Measurements from ENCODE around the gene GPR137. TPM values are rescaled to one million over a fixed set of nuclear protein-coding genes. Genes with fewer than 3 reads are reported as not detected.

Gene GPR137
- total RNA-seq, 1 donor: 18.5 TPM

DNA sequence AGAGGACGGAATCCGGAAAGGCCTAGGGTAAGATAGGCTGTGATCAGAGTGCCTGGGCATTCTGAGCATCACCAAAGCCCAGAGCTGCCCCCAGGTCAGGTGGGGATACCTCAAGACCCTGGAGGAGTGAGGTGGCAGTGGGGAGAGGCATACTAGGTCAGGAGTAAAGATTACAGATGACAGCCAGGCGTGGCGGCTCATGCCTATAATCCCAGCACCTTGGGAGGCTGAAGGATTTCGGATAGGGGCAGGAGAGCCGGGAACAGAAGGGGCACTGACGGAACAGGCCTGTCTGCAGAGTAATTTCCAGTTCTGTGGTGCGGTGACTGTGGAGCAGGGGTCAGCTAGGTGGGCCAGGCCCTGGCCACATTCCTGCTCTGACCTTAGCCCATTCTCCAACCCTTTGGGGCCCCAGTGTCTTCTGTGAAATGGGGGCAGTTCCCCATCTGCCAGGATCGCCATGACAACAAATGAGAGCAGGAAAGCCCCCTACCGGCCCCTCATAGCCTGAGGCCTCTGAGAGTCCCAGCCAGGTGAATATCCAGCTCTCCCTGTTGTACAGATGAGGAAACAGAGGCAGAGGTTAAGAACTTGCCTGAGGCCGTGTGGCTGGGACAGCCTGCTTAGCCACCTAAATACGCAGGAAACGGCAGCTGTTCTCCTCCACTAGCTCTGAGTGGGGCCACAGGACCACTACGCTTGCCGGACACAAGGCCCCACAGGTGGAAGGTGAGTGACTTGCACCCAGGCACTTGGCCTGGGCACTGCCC is 10.4 kb upstream of the GPR137 start:
- Histone ChIP-seq H3K4me1 (ENCODE audit: insufficient read depth, low read length) (peaks cover 14% of the 10 kb centered on the region), H4K20me1 (ENCODE audit: insufficient read depth, low read length) (no peaks in the 10 kb centered on the region), H3K27me3 (ENCODE audit: insufficient read depth, low read length) (no peaks in the 10 kb centered on the region), H3K27ac (ENCODE audit: low read depth, low read length) (no peak overlapping the region), H3K9me3 (ENCODE audit: low read depth, low read length) (no peaks in the 10 kb centered on the region), H3K36me3 (ENCODE audit: insufficient read depth, low read length) (peaks cover 15% of the 10 kb centered on the region), H3K4me2 (ENCODE audit: insufficient read depth, low read length) (no peak overlapping the region), H3K79me2 (ENCODE audit: insufficient read depth, low read length) (peaks cover 5% of the 10 kb centered on the region), H2AFZ (ENCODE audit: low read length) (no peak overlapping the region), H3K4me3 (ENCODE audit: insufficient read depth, low read length) (no peak overlapping the region)
- TF ChIP-seq, protein P1, sequence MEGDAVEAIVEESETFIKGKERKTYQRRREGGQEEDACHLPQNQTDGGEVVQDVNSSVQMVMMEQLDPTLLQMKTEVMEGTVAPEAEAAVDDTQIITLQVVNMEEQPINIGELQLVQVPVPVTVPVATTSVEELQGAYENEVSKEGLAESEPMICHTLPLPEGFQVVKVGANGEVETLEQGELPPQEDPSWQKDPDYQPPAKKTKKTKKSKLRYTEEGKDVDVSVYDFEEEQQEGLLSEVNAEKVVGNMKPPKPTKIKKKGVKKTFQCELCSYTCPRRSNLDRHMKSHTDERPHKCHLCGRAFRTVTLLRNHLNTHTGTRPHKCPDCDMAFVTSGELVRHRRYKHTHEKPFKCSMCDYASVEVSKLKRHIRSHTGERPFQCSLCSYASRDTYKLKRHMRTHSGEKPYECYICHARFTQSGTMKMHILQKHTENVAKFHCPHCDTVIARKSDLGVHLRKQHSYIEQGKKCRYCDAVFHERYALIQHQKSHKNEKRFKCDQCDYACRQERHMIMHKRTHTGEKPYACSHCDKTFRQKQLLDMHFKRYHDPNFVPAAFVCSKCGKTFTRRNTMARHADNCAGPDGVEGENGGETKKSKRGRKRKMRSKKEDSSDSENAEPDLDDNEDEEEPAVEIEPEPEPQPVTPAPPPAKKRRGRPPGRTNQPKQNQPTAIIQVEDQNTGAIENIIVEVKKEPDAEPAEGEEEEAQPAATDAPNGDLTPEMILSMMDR (IDR thresholded peaks at IDR 0.05; ENCODE audit: extremely low read depth, low read depth, low read length): no peak
- no peak for DNase-seq (ENCODE audit: insufficient read length, low spot score, missing footprints)

DNA sequence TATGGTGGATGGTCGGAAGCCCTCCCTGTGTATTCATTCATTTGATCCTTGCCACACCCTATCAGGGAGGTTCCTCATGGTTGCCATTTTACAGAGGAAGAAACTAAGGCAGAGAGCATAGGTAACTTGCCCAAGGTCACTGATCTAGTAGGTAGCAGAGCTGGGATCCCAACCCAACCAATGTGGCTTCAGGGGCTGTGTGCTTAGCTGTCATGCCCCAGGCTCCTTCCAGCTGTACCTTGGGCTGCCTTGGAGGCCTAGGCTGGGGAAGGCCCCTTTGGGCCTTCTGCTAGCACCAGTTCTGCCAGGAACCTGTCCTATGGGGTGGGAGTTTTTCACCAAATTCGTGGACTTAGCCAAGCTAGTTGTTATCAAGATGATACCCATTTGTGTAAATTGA is 9.8 kb upstream of the GPR137 start:
- Histone ChIP-seq H3K4me2 (ENCODE audit: insufficient read depth, low read length) (no peak overlapping the region), H3K27ac (ENCODE audit: low read depth, low read length) (no peak overlapping the region), H3K27me3 (ENCODE audit: insufficient read depth, low read length) (no peaks in the 10 kb centered on the region), H4K20me1 (ENCODE audit: insufficient read depth, low read length) (no peaks in the 10 kb centered on the region), H3K36me3 (ENCODE audit: insufficient read depth, low read length) (peaks cover 15% of the 10 kb centered on the region), H2AFZ (ENCODE audit: low read length) (no peak overlapping the region), H3K79me2 (ENCODE audit: insufficient read depth, low read length) (peaks cover 5% of the 10 kb centered on the region), H3K4me1 (ENCODE audit: insufficient read depth, low read length) (peaks cover 10% of the 10 kb centered on the region), H3K9me3 (ENCODE audit: low read depth, low read length) (no peaks in the 10 kb centered on the region), H3K4me3 (ENCODE audit: insufficient read depth, low read length) (no peak overlapping the region)
- no peak for DNase-seq (ENCODE audit: insufficient read length, low spot score, missing footprints)
- TF ChIP-seq, protein P1 (IDR thresholded peaks at IDR 0.05; ENCODE audit: extremely low read depth, low read depth, low read length): no peak

DNA sequence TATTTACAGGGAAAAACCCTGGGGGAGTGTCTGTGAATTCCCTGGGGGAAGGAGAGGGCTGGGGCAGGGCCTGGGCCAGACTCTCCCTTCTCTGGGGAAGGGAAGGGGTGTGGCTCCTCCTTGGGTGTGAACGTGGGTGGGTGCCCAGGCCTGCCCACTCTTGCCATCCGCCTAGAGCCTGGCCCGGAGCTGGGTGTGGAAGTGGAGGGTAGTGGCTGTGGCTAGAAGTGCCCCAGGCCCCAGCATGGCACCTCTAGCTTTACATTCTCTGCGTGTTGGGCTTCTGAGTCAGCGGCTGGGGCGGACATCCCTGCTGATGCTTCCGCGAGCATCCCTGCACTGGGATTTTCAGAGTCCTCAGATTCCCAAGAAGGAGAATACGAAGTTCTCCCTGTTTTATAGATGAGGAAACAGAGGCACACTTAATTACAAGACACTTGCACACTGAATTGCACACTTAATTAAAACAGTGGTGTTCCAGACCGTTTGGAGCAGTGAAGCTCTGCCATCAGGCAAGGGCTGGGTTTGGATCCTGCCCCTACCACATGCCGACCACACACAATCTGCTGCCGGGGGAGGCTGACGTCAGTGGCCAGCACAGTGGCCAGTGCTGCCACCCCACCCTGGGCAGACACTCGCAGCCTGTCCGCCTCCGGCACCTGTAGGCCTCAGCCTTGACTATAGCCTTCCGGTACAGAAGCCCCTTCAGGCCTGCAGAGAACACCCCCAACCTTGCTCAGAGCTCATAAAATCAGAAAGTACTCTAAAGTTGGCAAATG is 8.8 kb upstream of the GPR137 start:
- H3K4me1 ChIP-seq (ENCODE audit: insufficient read depth, low read length): peaks cover 10% of the 10 kb centered on the region
- H3K79me2 ChIP-seq (ENCODE audit: insufficient read depth, low read length): peaks cover 10% of the 10 kb centered on the region
- peak overlapping the region; percentile 37 for H3K27ac ChIP-seq (ENCODE audit: low read depth, low read length)
- DNase-seq (ENCODE audit: insufficient read length, low spot score, missing footprints): peak; percentile 77
- no peaks in the 10 kb centered on the region for H3K9me3 ChIP-seq (ENCODE audit: low read depth, low read length)
- H2AFZ ChIP-seq (ENCODE audit: low read length): no peak overlapping the region
- H4K20me1 ChIP-seq (ENCODE audit: insufficient read depth, low read length): no peaks in the 10 kb centered on the region
- no peak overlapping the region for H3K4me2 ChIP-seq (ENCODE audit: insufficient read depth, low read length)
- no peaks in the 10 kb centered on the region for H3K27me3 ChIP-seq (ENCODE audit: insufficient read depth, low read length)
- no peak overlapping the region for H3K4me3 ChIP-seq (ENCODE audit: insufficient read depth, low read length)
- TF ChIP-seq, protein P1 (IDR thresholded peaks at IDR 0.05; ENCODE audit: extremely low read depth, low read depth, low read length): no peak
- peaks cover 20% of the 10 kb centered on the region for H3K36me3 ChIP-seq (ENCODE audit: insufficient read depth, low read length)

DNA sequence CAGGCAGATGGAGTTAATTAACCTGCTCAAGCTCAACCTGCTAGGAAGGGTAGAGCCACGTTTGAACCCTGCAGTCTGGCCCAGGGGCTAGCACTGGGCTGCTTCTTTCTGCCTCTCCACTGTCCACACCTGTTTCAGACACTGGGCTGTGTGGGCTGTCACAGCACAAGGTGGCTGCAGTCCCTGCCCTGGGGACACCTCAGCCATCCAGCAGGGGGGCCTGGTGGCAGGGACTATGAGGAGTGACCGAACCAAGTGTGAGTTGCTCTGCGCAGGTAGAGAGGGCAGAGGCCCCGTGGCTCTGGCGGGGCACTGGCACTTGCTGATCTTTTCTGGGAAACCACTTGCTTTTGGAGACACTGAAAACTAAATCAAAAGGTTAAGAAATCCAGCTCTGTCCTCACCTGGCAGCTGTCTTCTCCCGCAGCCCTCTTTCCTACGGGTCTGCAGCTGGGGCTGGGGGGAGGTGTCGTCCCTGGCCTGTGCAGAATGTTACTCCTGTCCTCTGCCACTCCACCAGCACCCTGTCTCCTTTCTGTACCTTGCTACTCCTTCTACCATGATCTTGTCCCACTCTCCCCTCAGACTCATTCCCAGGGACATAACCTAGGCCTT is 7.0 kb upstream of the GPR137 start:
- peaks cover 31% of the 10 kb centered on the region for H3K36me3 ChIP-seq (ENCODE audit: insufficient read depth, low read length)
- peaks cover 26% of the 10 kb centered on the region for H3K79me2 ChIP-seq (ENCODE audit: insufficient read depth, low read length)
- H3K4me3 ChIP-seq (ENCODE audit: insufficient read depth, low read length): no peak overlapping the region
- H3K27ac ChIP-seq (ENCODE audit: low read depth, low read length): no peak overlapping the region
- no peaks in the 10 kb centered on the region for H3K9me3 ChIP-seq (ENCODE audit: low read depth, low read length)
- no peak overlapping the region for H2AFZ ChIP-seq (ENCODE audit: low read length)
- DNase-seq (ENCODE audit: insufficient read length, low spot score, missing footprints): no peak
- no peaks in the 10 kb centered on the region for H4K20me1 ChIP-seq (ENCODE audit: insufficient read depth, low read length)
- no peaks in the 10 kb centered on the region for H3K27me3 ChIP-seq (ENCODE audit: insufficient read depth, low read length)
- TF ChIP-seq, protein P1 (IDR thresholded peaks at IDR 0.05; ENCODE audit: extremely low read depth, low read depth, low read length): no peak
- peaks cover 16% of the 10 kb centered on the region for H3K4me1 ChIP-seq (ENCODE audit: insufficient read depth, low read length)
- H3K4me2 ChIP-seq (ENCODE audit: insufficient read depth, low read length): no peak overlapping the region

Measured in osteoblast (primary cell).